HG03139 (cell line): ENCODE measurements around the gene HSPA4L.

Experiments used
- ATAC-seq: cut with Tn5 transposase; IDR thresholded peaks from one replicate; pipeline ENCODE4 v1.9.1; 2021; ENCODE audit not compliant: unreplicated experiment

HSPA4L gene

GRCh38 chr4:127856813-127857447 lies 74.8 kb downstream of the HSPA4L start:
- ATAC-seq, result peak; percentile 76

- ATAC-seq, result no peak
Measured at GRCh38 chr4:127857641-127858040, 75.5 kb downstream of the HSPA4L start.

GRCh38 chr4:127868196-127868595 lies 86.1 kb downstream of the HSPA4L start:
- ATAC-seq, result no peak

- ATAC-seq, result no peak
Measured at GRCh38 chr4:127870281-127870680, 88.2 kb downstream of the HSPA4L start.

GRCh38 chr4:127870688-127871087 lies 88.6 kb downstream of the HSPA4L start:
- ATAC-seq, result no peak

GRCh38 chr4:127875791-127876190 lies 93.7 kb downstream of the HSPA4L start:
- ATAC-seq, result no peak

GRCh38 chr4:127880763-127881562 lies 98.8 kb downstream of the HSPA4L start, which contains the start of gene PLK4:
PLK4 (plus strand) TSS chr4:127880893; CDS start chr4:127881135, 242 bp downstream.
- peak; percentile 88 for ATAC-seq

GRCh38 chr4:127881563-127881864 lies 99.4 kb downstream of the HSPA4L start:
- ATAC-seq, result peak; percentile 44

GRCh38 chr4:127888559-127888958 lies 106.4 kb downstream of the HSPA4L start:
- no peak for ATAC-seq

GRCh38 chr4:127889903-127890302 lies 107.8 kb downstream of the HSPA4L start:
- ATAC-seq, result no peak
